BJ (cell line): Measurements from ENCODE around the gene LIMD2. TPM values are rescaled to one million over a fixed set of nuclear protein-coding genes. Genes with fewer than 3 reads are reported as not detected.

Experiments
- CTCF ChIA-PET: fragments of 350-600 bp; formaldehyde crosslinking; extraction: SDS; loops from one replicate; lab custom pipeline; 2021; ENCODE audit warnings: antibody characterized with exemption, inconsistent platforms; lab: Yijun Ruan, JAX
- POLR2A ChIA-PET: fragments of 300-600 bp; sonication (Branson Sonifier 250); formaldehyde crosslinking; extraction: SDS; loops from one replicate; lab custom pipeline; 2021; ENCODE audit warnings: antibody characterized with exemption; lab: Charles Lee
- DNase-seq: peaks from one replicate; pipeline ENCODE4 v3.0.0-alpha.2; 2011; ENCODE audit warnings: low read depth
- H3K27me3 ChIP-seq: 2 replicates; pipeline ENCODE4 v1.6.0; 2011; ENCODE audit warnings: low read length; ENCODE audit not compliant: control insufficient read depth, insufficient read depth
- H3K36me3 ChIP-seq: 2 replicates; pipeline ENCODE4 v1.5.1; 2011; ENCODE audit warnings: low read length; ENCODE audit not compliant: control insufficient read depth, insufficient read depth
- H3K4me3 ChIP-seq: 2 replicates; pipeline ENCODE4 v1.5.1; 2011; ENCODE audit warnings: low read depth, mild to moderate bottlenecking, control low read depth, low read length
- polyA plus RNA-seq: library from polyadenylated mRNA; depleted of rRNA; stranded (reverse); fragments of >200 nt; gene quantifications from 2 replicates; pipeline ENCODE4 v1.2.3, GENCODE V29; 2011
- TF ChIP-seq, protein P1 (sequence below): IDR thresholded peaks from 2 replicates; pipeline ENCODE4 v1.5.1; 2011; ENCODE audit warnings: low read depth, mild to moderate bottlenecking, control low read depth, inconsistent platforms, low read length, moderate library complexity; ENCODE audit not compliant: insufficient read depth

The LIMD2 gene
- polyA plus RNA-seq, 1 experiment: 13.8 TPM

DNA sequence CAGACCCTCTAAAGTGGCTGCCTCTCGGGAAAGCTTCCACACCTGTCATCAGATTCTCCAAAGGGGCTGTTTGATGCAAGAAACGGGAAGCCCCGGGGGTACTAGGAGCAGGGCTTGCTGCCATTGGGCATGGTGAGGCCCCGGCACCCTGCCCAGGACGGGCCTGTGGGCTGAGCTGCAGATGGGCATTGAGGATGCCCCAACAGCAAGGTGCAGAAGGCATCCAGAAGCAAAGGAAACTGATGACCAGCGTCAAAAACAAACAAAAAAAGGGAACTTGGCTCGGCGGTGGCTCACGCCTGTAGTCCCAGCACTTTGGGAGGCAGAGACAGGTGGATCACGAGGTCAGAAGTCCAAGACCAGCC is 1.5 kb upstream of the LIMD2 start:
- ChIA-PET POLR2A (no interaction called here), CTCF (interaction anchor here (1.3 kb wide), 1 partner anchor 9 kb away, joined by 4 read pairs; no protein-coding TSS in a partner anchor)
- H3K36me3 ChIP-seq: peaks cover 2% of the 10 kb centered on the region
- TF ChIP-seq, protein P1, sequence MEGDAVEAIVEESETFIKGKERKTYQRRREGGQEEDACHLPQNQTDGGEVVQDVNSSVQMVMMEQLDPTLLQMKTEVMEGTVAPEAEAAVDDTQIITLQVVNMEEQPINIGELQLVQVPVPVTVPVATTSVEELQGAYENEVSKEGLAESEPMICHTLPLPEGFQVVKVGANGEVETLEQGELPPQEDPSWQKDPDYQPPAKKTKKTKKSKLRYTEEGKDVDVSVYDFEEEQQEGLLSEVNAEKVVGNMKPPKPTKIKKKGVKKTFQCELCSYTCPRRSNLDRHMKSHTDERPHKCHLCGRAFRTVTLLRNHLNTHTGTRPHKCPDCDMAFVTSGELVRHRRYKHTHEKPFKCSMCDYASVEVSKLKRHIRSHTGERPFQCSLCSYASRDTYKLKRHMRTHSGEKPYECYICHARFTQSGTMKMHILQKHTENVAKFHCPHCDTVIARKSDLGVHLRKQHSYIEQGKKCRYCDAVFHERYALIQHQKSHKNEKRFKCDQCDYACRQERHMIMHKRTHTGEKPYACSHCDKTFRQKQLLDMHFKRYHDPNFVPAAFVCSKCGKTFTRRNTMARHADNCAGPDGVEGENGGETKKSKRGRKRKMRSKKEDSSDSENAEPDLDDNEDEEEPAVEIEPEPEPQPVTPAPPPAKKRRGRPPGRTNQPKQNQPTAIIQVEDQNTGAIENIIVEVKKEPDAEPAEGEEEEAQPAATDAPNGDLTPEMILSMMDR: no peak
- no peak for DNase-seq
- H3K4me3 ChIP-seq: no peak overlapping the region
- H3K27me3 ChIP-seq: no peaks in the 10 kb centered on the region

DNA sequence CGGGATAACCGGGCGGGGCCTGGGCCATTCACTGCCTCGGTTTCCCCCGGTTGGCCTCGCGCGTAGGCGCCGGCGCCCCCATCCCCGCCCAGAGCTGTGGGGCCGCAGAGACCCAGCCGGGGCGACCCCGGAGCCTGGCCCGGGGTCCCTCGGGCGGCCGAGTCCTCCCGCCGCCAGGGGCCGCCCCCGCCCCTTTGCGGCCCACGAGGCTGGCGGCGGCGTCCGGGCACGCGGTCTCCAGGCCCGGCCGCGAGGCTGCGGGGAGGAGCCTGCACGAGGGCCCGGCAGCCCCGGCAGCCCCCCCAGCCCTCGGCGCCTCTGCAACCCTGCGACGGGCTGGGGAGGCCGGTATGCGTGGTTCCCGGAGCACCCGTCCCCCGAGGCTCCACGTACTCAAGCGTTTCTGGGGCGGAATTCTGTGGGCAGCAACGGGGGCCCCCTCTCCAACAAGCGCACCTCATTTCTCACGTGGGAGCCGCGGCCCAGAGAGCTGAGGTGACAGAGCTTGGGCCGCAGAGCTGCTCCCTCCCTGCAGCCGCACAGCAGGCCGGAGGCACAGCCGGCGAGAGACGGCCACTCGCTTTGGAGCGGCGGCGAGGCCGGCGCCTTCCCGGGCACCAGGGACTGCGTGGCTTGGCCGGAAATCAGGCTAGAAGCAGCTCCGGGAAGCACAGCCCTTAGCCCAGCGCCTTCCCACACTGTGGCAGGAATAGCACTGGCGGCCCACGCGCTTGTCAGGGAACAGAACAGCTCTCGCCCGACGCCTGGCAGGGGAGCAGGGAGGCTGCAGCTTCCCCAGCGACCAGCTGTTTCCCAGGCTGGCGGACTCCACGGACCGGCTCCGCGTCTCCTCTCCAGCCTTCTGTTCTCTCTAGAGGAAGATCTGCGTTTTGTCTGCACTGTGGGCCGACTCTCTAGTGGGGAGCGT is 867 bp upstream of the LIMD2 start:
- H3K4me3 ChIP-seq: peak overlapping the region; percentile 46
- CTCF ChIA-PET: interaction anchor here (1.3 kb wide), 1 partner anchor 10 kb away, joined by 4 read pairs; no protein-coding TSS in a partner anchor
- POLR2A ChIA-PET: no interaction called here
- no peaks in the 10 kb centered on the region for H3K27me3 ChIP-seq
- DNase-seq: no peak
- peaks cover 2% of the 10 kb centered on the region for H3K36me3 ChIP-seq
- TF ChIP-seq, protein P1: no peak

DNA sequence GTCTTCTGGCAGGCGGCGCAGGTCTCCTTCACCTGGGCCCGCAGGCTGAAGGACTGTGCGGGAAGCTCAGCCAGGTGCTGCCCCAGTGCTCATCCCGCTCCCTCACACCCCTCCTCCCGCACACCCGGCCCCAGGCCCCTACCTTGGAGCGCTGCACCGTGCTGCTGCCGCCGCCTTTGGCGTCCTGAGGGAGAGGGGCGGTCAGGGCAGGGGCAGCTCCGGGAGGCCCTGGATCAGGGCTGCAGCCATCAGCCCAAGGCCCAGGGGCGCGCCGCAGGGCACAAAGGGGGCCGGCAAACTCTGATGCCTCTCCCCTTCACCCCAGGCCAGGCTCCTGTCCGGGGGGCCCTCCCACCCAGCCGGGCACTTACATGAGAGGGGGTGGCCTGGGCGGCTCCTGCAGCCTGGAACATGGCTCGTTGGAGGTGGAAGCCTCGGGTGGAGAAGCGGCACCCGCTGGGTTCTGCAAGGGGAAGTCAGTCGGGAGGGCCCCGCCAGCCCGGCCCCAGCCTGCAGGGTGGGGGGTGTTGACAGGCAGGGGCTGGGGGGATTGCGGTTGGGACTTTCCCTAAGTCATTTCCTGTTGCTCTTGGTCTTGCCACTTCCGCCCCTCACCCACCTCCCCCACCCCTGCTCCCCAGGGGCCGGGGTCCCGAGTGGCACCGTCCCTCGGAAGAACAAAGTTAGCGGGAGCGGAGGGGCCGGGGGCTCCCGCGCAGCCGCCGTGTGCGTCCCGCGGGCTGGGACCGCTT is 863 bp downstream of the LIMD2 start:
- Histone ChIP-seq H3K36me3 (no peaks in the 10 kb centered on the region; the same call in none of the 2 replicates), H3K4me3 (peak overlapping the region; percentile 46), H3K27me3 (no peaks in the 10 kb centered on the region)
- POLR2A ChIA-PET: no interaction called here
- TF ChIP-seq, protein P1: no peak
- CTCF ChIA-PET: interaction anchor here (0.7 to 1.6 kb wide), 2 partner anchors 8 to 264 kb away, joined by 3 to 5 read pairs; no protein-coding TSS in a partner anchor
- DNase-seq: no peak

DNA sequence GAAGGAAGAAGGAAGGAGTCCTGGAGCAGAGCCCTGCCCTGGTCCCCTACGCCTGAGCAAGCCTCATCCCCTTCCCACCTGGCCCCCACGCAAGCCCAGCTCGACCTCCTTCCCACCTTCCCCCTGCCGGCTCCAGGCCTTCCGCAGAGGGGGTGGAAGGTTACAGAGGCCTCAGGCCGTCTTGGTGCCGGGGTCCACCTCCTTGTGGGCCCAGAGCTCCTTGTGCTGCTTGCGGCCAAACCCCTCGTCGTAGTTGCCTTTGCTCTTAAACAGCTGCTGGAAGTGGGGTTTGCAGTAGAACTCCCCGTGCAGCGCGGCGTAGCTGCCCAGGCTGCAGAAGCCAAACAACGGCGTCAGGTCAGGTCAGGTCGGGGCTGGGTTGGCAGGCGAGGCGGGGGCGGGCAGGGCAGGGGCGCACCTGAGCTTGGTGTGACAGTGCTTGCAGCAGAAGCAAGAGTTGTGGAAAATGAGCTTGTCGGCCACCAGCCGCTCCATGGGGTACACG is 1.5 kb downstream of the LIMD2 start:
- ChIA-PET POLR2A (no interaction called here), CTCF (interaction anchor here (0.7 to 1.6 kb wide), 2 partner anchors 9 to 264 kb away, joined by 3 to 5 read pairs; no protein-coding TSS in a partner anchor)
- peaks cover 1% of the 10 kb centered on the region for H3K36me3 ChIP-seq
- no peak for DNase-seq
- TF ChIP-seq, protein P1: no peak
- H3K4me3 ChIP-seq: peak overlapping the region; percentile 46; the same call in 1 of the 2 replicates
- no peaks in the 10 kb centered on the region for H3K27me3 ChIP-seq
